Keratinocyte (primary cell): Measurements from ENCODE around the gene AKT1. TPM values are rescaled to one million over a fixed set of nuclear protein-coding genes. Genes with fewer than 3 reads are reported as not detected.
A peak's percentile ranks its signal among the peaks of the same experiment; 100 is the strongest.

Source experiments
- DNase-seq: peaks from one replicate; pipeline ENCODE4 v3.0.0-alpha.2; 2011; ENCODE audit warnings: low read depth, missing footprints, low spot score
- FAIRE-seq: peaks from 2 replicates; lab custom pipeline; 2011; peaks lifted over from hg19 to GRCh38; lab: Jason Lieb, UNC
- H2AFZ ChIP-seq: 2 replicates; pipeline ENCODE4 v1.6.0; 2012; ENCODE audit warnings: low read length, control low read depth, inconsistent platforms; ENCODE audit not compliant: control insufficient read depth
- H3K27ac ChIP-seq: 2 replicates; pipeline ENCODE4 v1.5.1; 2011; ENCODE audit warnings: low read length; ENCODE audit not compliant: control insufficient read depth, insufficient read depth
- H3K27me3 ChIP-seq: 3 replicates; pipeline ENCODE4 v1.6.0; 2011; ENCODE audit warnings: low read length; ENCODE audit not compliant: control insufficient read depth, insufficient read depth; ENCODE audit errors: extremely low read depth
- H3K36me3 ChIP-seq, 2 experiments: 2 replicates in 1 of 2; 3 replicates in 1 of 2; pipeline ENCODE4 v1.5.1; 2011; ENCODE audit warnings: low read length in 2 of 2, mild to moderate bottlenecking in 1 of 2; ENCODE audit not compliant: control insufficient read depth in 2 of 2, insufficient read depth in 2 of 2; ENCODE audit errors: extremely low read depth in 1 of 2
- H3K4me1 ChIP-seq: 3 replicates; pipeline ENCODE4 v1.5.1; 2011; ENCODE audit warnings: low read length; ENCODE audit not compliant: control insufficient read depth, insufficient read depth; ENCODE audit errors: extremely low read depth
- H3K4me2 ChIP-seq: 3 replicates; pipeline ENCODE4 v1.6.0; 2011; ENCODE audit warnings: low read depth, low read length; ENCODE audit not compliant: control insufficient read depth, insufficient read depth; ENCODE audit errors: extremely low read depth
- H3K4me3 ChIP-seq, 3 experiments: fragments of 200-600 bp in 1 of 3; sonication (generic) in 1 of 3; 2 replicates in 2 of 3; 3 replicates in 1 of 3; pipeline ENCODE4 v1.5.1; 2011 to 2016; ENCODE audit warnings: low read length in 3 of 3, mild to moderate bottlenecking in 3 of 3, control low read depth in 2 of 3, inconsistent platforms in 1 of 3, low read depth in 1 of 3, mixed read lengths in 1 of 3, mixed run types in 1 of 3, moderate library complexity in 1 of 3; ENCODE audit not compliant: control insufficient read depth in 2 of 3, insufficient read depth in 2 of 3; ENCODE audit errors: extremely low read depth in 1 of 3
- H3K79me2 ChIP-seq: 2 replicates; pipeline ENCODE4 v1.6.0; 2012; ENCODE audit warnings: low read length; ENCODE audit not compliant: control insufficient read depth, insufficient read depth
- H3K9ac ChIP-seq: 3 replicates; pipeline ENCODE4 v1.6.0; 2011; ENCODE audit warnings: low read length; ENCODE audit not compliant: control insufficient read depth, insufficient read depth; ENCODE audit errors: extremely low read depth
- H3K9me1 ChIP-seq: 3 replicates; pipeline ENCODE4 v1.6.0; 2011; ENCODE audit warnings: low read length; ENCODE audit not compliant: control insufficient read depth, insufficient read depth; ENCODE audit errors: extremely low read depth
- H3K9me3 ChIP-seq: 2 replicates; pipeline ENCODE4 v1.5.1; 2012; ENCODE audit warnings: low read depth, low read length; ENCODE audit not compliant: control insufficient read depth
- H4K20me1 ChIP-seq: 3 replicates; pipeline ENCODE4 v1.6.0; 2011; ENCODE audit warnings: low read length; ENCODE audit not compliant: control insufficient read depth, insufficient read depth; ENCODE audit errors: extremely low read depth
- EZH2 ChIP-seq: IDR thresholded peaks from one replicate; pipeline ENCODE4 v1.6.1; 2012; ENCODE audit warnings: inconsistent platforms, mild to moderate bottlenecking, low read length, moderate library complexity
- dilution Hi-C: fragments of 300-500 bp; cut with MboI; formaldehyde crosslinking; loops from one replicate; pipeline ENCODE4 v1.7.0; 2020; ENCODE audit warnings: low sequenced_read_pairs; ENCODE audit not compliant: extremely low pct_ligation_motif_present
- polyA plus RNA-seq, 5 experiments: library from polyadenylated mRNA; depleted of rRNA in 3 of 5; stranded (reverse) in 3 of 5; stranded (forward) in 1 of 5; unstranded in 1 of 5; fragments of >200 nt; gene quantifications; 1 replicate in 1 of 5; 2 replicates in 3 of 5; 3 replicates in 1 of 5; pipeline versions ENCODE4 v1.2.1 to v1.2.3, GENCODE V29; 2011 to 2012; ENCODE audit warnings: missing spikeins in 2 of 5, low read depth in 1 of 5, low replicate concordance in 1 of 5
- TF ChIP-seq, protein P1 (sequence below), 3 experiments: IDR thresholded peaks in 1 of 3; conservative IDR thresholded peaks in 1 of 3; optimal IDR thresholded peaks in 1 of 3; 2 replicates in 2 of 3; 3 replicates in 1 of 3; pipeline versions ENCODE3 to v1.5.1; 2011; ENCODE audit warnings: low read length in 3 of 3, mild to moderate bottlenecking in 3 of 3, moderate library complexity in 2 of 3, control low read depth in 1 of 3, inconsistent platforms in 1 of 3; ENCODE audit not compliant: insufficient read depth in 2 of 3; ENCODE audit errors: extremely low read depth in 1 of 3

The AKT1 gene
- polyA plus RNA-seq, 1 donor (not counting 4 experiments of a cell fraction or from before 2014, with no cell fraction given): 82.3 TPM

GRCh38 chr14:104755621-104756020 is 39.9 kb downstream of the AKT1 start:
- H3K27ac ChIP-seq: no peak overlapping the region
- DNase-seq: no peak
- H4K20me1 ChIP-seq: peaks cover 3% of the 10 kb centered on the region
- H3K9ac ChIP-seq: no peak overlapping the region
- dilution Hi-C loops: loop anchor here (10.0 kb wide), 1 partner anchor 69 kb away; no protein-coding TSS in a partner anchor
- peaks cover 13% of the 10 kb centered on the region for H3K4me1 ChIP-seq
- FAIRE-seq: no peak
- no peak overlapping the region for H2AFZ ChIP-seq
- H3K9me1 ChIP-seq: no peaks in the 10 kb centered on the region
- no peaks in the 10 kb centered on the region for H3K27me3 ChIP-seq
- peaks cover 39% of the 10 kb centered on the region for H3K79me2 ChIP-seq
- H3K4me2 ChIP-seq: no peak overlapping the region
- peaks cover 23% of the 10 kb centered on the region in 2 experiments for H3K36me3 ChIP-seq
- H3K9me3 ChIP-seq: no peaks in the 10 kb centered on the region
- H3K4me3 ChIP-seq: no peak overlapping the region
- TF ChIP-seq, protein P1, sequence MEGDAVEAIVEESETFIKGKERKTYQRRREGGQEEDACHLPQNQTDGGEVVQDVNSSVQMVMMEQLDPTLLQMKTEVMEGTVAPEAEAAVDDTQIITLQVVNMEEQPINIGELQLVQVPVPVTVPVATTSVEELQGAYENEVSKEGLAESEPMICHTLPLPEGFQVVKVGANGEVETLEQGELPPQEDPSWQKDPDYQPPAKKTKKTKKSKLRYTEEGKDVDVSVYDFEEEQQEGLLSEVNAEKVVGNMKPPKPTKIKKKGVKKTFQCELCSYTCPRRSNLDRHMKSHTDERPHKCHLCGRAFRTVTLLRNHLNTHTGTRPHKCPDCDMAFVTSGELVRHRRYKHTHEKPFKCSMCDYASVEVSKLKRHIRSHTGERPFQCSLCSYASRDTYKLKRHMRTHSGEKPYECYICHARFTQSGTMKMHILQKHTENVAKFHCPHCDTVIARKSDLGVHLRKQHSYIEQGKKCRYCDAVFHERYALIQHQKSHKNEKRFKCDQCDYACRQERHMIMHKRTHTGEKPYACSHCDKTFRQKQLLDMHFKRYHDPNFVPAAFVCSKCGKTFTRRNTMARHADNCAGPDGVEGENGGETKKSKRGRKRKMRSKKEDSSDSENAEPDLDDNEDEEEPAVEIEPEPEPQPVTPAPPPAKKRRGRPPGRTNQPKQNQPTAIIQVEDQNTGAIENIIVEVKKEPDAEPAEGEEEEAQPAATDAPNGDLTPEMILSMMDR (optimal IDR thresholded peaks at IDR 0.05 in 1 of 3, IDR thresholded peaks at IDR 0.05 in 1 of 3, conservative IDR thresholded peaks at IDR 0.05 in 1 of 3; ENCODE audit: extremely low read depth in 1 of 3, insufficient read depth in 2 of 3, low read length in 3 of 3): no peak
- TF ChIP-seq EZH2: no peak

DNA sequence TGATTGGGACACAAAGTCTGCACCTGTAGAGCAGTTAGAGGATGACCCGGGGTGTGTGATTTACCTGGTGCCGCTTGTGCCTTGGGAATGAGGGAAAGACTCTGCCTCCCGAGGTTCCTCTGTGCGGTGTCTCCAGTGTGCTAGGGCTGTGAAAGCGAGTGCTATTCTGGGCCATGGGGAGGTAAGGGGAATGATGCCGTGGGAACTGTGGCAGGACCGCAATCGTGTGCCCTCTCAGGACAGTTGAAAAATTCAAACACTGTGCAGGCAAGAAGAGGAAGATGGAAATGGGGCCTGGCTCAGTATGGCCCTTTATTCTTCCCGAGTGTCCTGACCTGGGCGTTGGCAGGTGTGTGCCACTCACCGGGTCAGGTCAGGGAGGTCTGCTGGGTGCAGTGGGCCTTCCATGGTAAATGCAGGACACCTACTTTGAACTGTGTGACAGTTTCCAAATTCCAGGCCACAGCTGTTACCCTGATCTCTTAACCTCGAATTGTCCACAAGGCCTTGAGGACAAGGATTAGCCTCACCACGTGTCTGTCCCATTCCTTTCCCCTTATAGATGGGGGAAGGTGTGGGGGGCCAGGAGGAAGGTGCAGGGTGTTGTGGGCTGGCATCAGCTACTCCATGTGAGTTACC is 41.2 kb downstream of the AKT1 start:
- H3K27me3 ChIP-seq: no peaks in the 10 kb centered on the region
- H3K9ac ChIP-seq: peak overlapping the region; percentile 93
- H3K36me3 ChIP-seq: peaks cover 20 to 21% of the 10 kb centered on the region in 2 experiments
- DNase-seq: no peak
- peaks cover 3% of the 10 kb centered on the region for H4K20me1 ChIP-seq
- H2AFZ ChIP-seq: no peak overlapping the region
- peak overlapping the region; percentile 96 for H3K4me2 ChIP-seq
- no peak for FAIRE-seq
- H3K4me1 ChIP-seq: peaks cover 26% of the 10 kb centered on the region
- peak overlapping the region; percentile 84 for H3K27ac ChIP-seq
- H3K79me2 ChIP-seq: peaks cover 39% of the 10 kb centered on the region
- no peak for TF ChIP-seq EZH2
- TF ChIP-seq, protein P1 (optimal IDR thresholded peaks at IDR 0.05 in 1 of 3, IDR thresholded peaks at IDR 0.05 in 1 of 3, conservative IDR thresholded peaks at IDR 0.05 in 1 of 3; ENCODE audit: extremely low read depth in 1 of 3, insufficient read depth in 2 of 3, low read length in 3 of 3): no peak
- no peaks in the 10 kb centered on the region for H3K9me3 ChIP-seq
- dilution Hi-C loops: loop anchor here (10.0 kb wide), 1 partner anchor 70 kb away; no protein-coding TSS in a partner anchor
- H3K9me1 ChIP-seq: no peaks in the 10 kb centered on the region
- H3K4me3 ChIP-seq: peak overlapping the region; percentile 79 to 97 (median 86)
